Common myeloid progenitor, CD34-positive (primary cell): Measurements from ENCODE around the gene PRDX6.
"Not testable (repeated sequence)": the region's sequence is repeated elsewhere in the genome, so short reads cannot be mapped to it uniquely, and the experiment has no call there.

Experiments
- CTCF ChIA-PET: fragments of 350-600 bp; sonication (Branson Sonifier 250); formaldehyde crosslinking; loops from one replicate; lab custom pipeline; 2021; ENCODE audit warnings: antibody characterized with exemption; lab: Charles Lee
- POLR2A ChIA-PET: fragments of 350-600 bp; sonication (Branson Sonifier 250); formaldehyde crosslinking; loops from one replicate; lab custom pipeline; 2021; ENCODE audit warnings: antibody characterized with exemption; lab: Charles Lee
- DNase-seq, 3 donors: peaks; one replicate each; pipeline versions ENCODE4 v3.0.0 to v3.0.0-alpha.2; 2013
- H3K27ac ChIP-seq, 2 experiments: 1 replicate in 1 of 2; 2 replicates in 1 of 2; pipeline ENCODE4 v1.7.0; 2013; ENCODE audit warnings: inconsistent platforms in 2 of 2, low read length in 2 of 2, mild to moderate bottlenecking in 2 of 2, low read depth in 1 of 2, moderate library complexity in 1 of 2; ENCODE audit not compliant: severe bottlenecking in 2 of 2, insufficient read depth in 1 of 2, poor library complexity in 1 of 2
- H3K27me3 ChIP-seq, 5 experiments: replicated peaks in 2 of 5; 1 replicate in 3 of 5; 2 replicates in 2 of 5; pipeline versions ENCODE4 v1.6.1 to v1.7.0; 2013; ENCODE audit warnings: low read length in 4 of 5, mild to moderate bottlenecking in 2 of 5, moderate library complexity in 2 of 5, inconsistent platforms in 1 of 5; ENCODE audit not compliant: insufficient read depth in 5 of 5, control insufficient read depth in 4 of 5
- H3K36me3 ChIP-seq, 4 experiments: 1 replicate in 2 of 4; 2 replicates in 2 of 4; pipeline versions ENCODE4 v1.6.1 to v1.7.0; 2013; ENCODE audit warnings: low read length in 3 of 4, control low read depth in 1 of 4, mild to moderate bottlenecking in 1 of 4; ENCODE audit not compliant: control insufficient read depth in 4 of 4, insufficient read depth in 4 of 4
- H3K4me1 ChIP-seq, 4 experiments: 1 replicate in 3 of 4; 2 replicates in 1 of 4; pipeline versions ENCODE4 v1.6.1 to v1.7.1; 2013; ENCODE audit warnings: low read length in 3 of 4, mild to moderate bottlenecking in 3 of 4, control low read depth in 1 of 4, inconsistent platforms in 1 of 4, moderate library complexity in 1 of 4; ENCODE audit not compliant: control insufficient read depth in 4 of 4, insufficient read depth in 4 of 4; ENCODE audit errors: control extremely low read depth in 1 of 4
- H3K4me3 ChIP-seq, 7 experiments: 1 replicate in 4 of 7; 2 replicates in 3 of 7; pipeline versions ENCODE4 v1.5.1 to v1.7.0; 2013; ENCODE audit warnings: mild to moderate bottlenecking in 7 of 7, low read length in 6 of 7, moderate library complexity in 6 of 7, inconsistent platforms in 2 of 7, low read depth in 2 of 7, control low read depth in 1 of 7; ENCODE audit not compliant: insufficient read depth in 4 of 7, control insufficient read depth in 1 of 7; ENCODE audit errors: extremely low read depth in 1 of 7
- H3K9me3 ChIP-seq, 5 experiments: 1 replicate in 4 of 5; 2 replicates in 1 of 5; pipeline versions ENCODE4 v1.6.1 to v1.7.1; 2013; ENCODE audit warnings: low read length in 4 of 5, mild to moderate bottlenecking in 2 of 5, inconsistent platforms in 1 of 5, low read depth in 1 of 5, moderate library complexity in 1 of 5; ENCODE audit not compliant: control insufficient read depth in 4 of 5, insufficient read depth in 2 of 5; ENCODE audit errors: control extremely low read depth in 1 of 5
- WGBS: methylation state at CpG from one replicate; pipeline ENCODE4 v1.1.5; 2013; ENCODE audit not compliant: insufficient coverage; 5-methylcytosine and 5-hydroxymethylcytosine counted together

The PRDX6 gene

DNA sequence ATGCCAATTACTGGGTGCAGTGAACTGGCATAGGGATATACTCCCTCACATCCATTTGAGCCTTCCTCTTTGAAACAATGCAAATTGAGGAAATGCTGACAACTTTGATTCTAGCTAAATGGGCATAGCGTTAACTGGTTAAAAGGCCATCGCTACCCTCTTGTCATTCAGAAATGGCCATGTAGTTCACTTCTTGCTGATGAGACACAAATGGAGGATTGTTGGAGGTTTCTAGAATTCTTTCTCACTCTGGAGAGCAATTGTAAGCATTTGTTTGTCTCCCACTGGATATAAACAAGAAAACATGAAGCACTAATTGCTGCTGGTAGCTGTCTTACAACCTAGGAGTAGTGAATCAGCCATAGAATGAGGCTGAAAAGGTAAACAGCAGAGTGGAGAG lies 14.4 kb downstream of the PRDX6 start:
- no peak overlapping the region for H3K4me3 ChIP-seq
- POLR2A ChIA-PET: interaction anchor here (0.7 kb wide), 1 partner anchor 13 kb away, joined by 3 read pairs; no protein-coding TSS in a partner anchor
- H3K27me3 ChIP-seq: no peaks in the 10 kb centered on the region
- DNase-seq: no peak
- H3K36me3 ChIP-seq: peaks cover 12 to 39% (median 22%) of the 10 kb centered on the region in 4 experiments
- WGBS: 100% methylated on average over 2 of the region's 2 CpGs
- peaks cover 0 to 9% (median 0%) of the 10 kb centered on the region in 5 experiments for H3K9me3 ChIP-seq
- no peaks in the 10 kb centered on the region for H3K4me1 ChIP-seq
- CTCF ChIA-PET: no interaction called here
- no peak overlapping the region for H3K27ac ChIP-seq

GRCh38 chr1:173493125-173493524 lies 16.0 kb downstream of the PRDX6 start:
- CTCF ChIA-PET: interaction anchor here (0.6 kb wide), 1 partner anchor 15 kb away, joined by 3 read pairs; no protein-coding TSS in a partner anchor

GRCh38 chr1:173495609-173496267 lies 18.6 kb downstream of the PRDX6 start:
- peaks cover 0 to 4% (median 1%) of the 10 kb centered on the region in 4 experiments for H3K36me3 ChIP-seq
- DNase-seq: no peak
- no peak overlapping the region for H3K4me3 ChIP-seq
- no peaks in the 10 kb centered on the region for H3K27me3 ChIP-seq
- POLR2A ChIA-PET: no interaction called here
- H3K9me3 ChIP-seq: peaks cover 0 to 9% (median 1%) of the 10 kb centered on the region in 5 experiments
- H3K27ac ChIP-seq: no peak overlapping the region
- CTCF ChIA-PET: interaction anchor here (1.3 kb wide), 2 partner anchors 10 to 15 kb away, joined by 3 read pairs; no protein-coding TSS in a partner anchor
- no peaks in the 10 kb centered on the region for H3K4me1 ChIP-seq
- WGBS: 100% methylated on average over 2 of the region's 8 CpGs

More at GRCh38 chr1:173493125-173493524, 16.0 kb downstream of the PRDX6 start:
- H3K36me3 ChIP-seq: peaks cover 6 to 24% (median 9%) of the 10 kb centered on the region in 4 experiments
- H3K27ac ChIP-seq, H3K4me3 ChIP-seq, H3K27me3 ChIP-seq, POLR2A ChIA-PET, H3K4me1 ChIP-seq, DNase-seq, H3K9me3 ChIP-seq: not testable (repeated sequence)
- 92% methylated on average over 2 of the region's 8 CpGs for WGBS

DNA sequence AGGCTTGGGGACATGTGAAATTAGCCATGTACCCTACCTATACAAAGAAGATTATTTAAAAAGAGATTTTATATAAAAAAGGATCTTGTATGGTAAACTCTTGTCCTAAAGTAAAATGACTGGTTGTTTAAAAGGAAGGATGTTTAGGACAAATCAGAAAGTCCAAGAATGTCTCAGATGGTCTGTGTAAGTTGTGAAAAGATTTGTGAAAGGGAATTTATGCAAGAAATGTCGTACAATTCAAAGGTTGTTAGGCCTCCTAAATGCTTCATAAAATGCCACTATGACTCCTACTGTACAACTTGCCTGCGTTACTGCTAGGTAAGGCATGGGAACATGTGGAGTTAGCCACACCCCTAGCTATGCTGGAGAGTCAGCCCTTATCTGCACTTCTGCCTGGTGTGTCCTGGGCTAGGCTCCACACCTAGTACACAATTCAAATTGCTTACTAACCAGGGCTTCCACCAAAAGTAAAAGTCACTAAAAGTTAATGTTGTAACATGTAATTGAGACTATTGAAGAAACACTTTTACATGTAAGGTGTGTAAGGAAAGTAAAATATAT lies 19.7 kb downstream of the PRDX6 start:
- Histone ChIP-seq H3K27ac (no peak overlapping the region), H3K4me1 (no peaks in the 10 kb centered on the region), H3K27me3 (no peaks in the 10 kb centered on the region), H3K4me3 (no peak overlapping the region), H3K9me3 (peaks cover 0 to 9% (median 1%) of the 10 kb centered on the region in 5 experiments), H3K36me3 (peaks cover 0 to 4% (median 0%) of the 10 kb centered on the region in 4 experiments)
- CTCF ChIA-PET: interaction anchor here (1.3 kb wide), 2 partner anchors 11 to 14 kb away, joined by 3 read pairs; no protein-coding TSS in a partner anchor
- no peak for DNase-seq
- POLR2A ChIA-PET: no interaction called here
- 91% methylated on average over 1 of the region's 2 CpGs for WGBS

GRCh38 chr1:173499729-173500128 lies 22.6 kb downstream of the PRDX6 start:
- Histone ChIP-seq H3K36me3 (no peaks in the 10 kb centered on the region), H3K4me3 (no peak overlapping the region), H3K27me3 (no peaks in the 10 kb centered on the region), H3K4me1 (no peaks in the 10 kb centered on the region), H3K9me3 (peaks cover 0 to 5% (median 0%) of the 10 kb centered on the region in 5 experiments), H3K27ac (no peak overlapping the region)
- POLR2A ChIA-PET: no interaction called here
- WGBS: 100% methylated on average over 2 of the region's 4 CpGs
- no peak for DNase-seq
- CTCF ChIA-PET: no interaction called here

GRCh38 chr1:173502104-173502503 lies 25.0 kb downstream of the PRDX6 start:
- Histone ChIP-seq H3K9me3 (peaks cover 0 to 1% (median 0%) of the 10 kb centered on the region in 5 experiments), H3K27ac (no peak overlapping the region), H3K4me3 (no peak overlapping the region), H3K27me3 (no peaks in the 10 kb centered on the region), H3K36me3 (no peaks in the 10 kb centered on the region), H3K4me1 (no peaks in the 10 kb centered on the region)
- WGBS: 100% methylated on average over 1 of the region's 1 CpG
- ChIA-PET POLR2A (no interaction called here), CTCF (no interaction called here)
- DNase-seq: no peak

DNA sequence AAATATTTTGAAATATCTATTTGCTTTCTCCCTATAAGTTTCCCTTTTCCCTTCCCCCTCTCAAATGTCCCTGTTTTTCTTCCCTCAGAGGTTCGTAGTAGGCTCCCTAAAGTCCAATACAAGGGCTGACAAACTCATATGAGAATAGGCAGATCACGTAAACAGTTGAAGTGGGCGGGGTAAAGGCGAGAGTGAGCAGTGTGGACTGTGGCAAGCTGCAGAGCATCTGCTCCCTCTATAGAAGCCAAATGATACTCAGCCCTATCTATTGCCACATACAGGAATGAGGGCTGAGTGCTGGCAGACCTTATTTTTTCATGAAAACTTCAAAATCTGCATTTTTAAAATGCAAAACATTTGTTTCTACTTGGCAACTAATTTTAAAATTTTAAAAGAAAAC lies 26.3 kb downstream of the PRDX6 start:
- POLR2A ChIA-PET: no interaction called here
- 93% methylated on average over 2 of the region's 4 CpGs for WGBS

More for the DNA sequence above, 26.3 kb downstream of the PRDX6 start:
- H3K36me3 ChIP-seq: no peaks in the 10 kb centered on the region
- no peaks in the 10 kb centered on the region for H3K27me3 ChIP-seq
- no peak for DNase-seq
- no peak overlapping the region for H3K4me3 ChIP-seq
- no peaks in the 10 kb centered on the region for H3K4me1 ChIP-seq
- H3K27ac ChIP-seq: no peak overlapping the region
- CTCF ChIA-PET: no interaction called here
- H3K9me3 ChIP-seq: peaks cover 0 to 1% (median 0%) of the 10 kb centered on the region in 5 experiments
